ENCODE results near the gene ADAMTS3.

GRCh38 chr4:72388521-72388920, 180.5 kb downstream of the ADAMTS3 start:
- TF ChIP-seq ZFP1 (CRISPR knock-in tag; IDR thresholded peaks at IDR 0.05): no peak
- TF ChIP-seq RERE (CRISPR knock-in tag; IDR thresholded peaks at IDR 0.05; ENCODE audit: low read depth): no peak
- TF ChIP-seq CREB3 (CRISPR knock-in tag; IDR thresholded peaks at IDR 0.05): no peak
- TF ChIP-seq NFYB (CRISPR knock-in tag; IDR thresholded peaks at IDR 0.05): no peak
- no peak for TF ChIP-seq ZNF530 (CRISPR knock-in tag; IDR thresholded peaks at IDR 0.05; ENCODE audit: low read depth)
- TF ChIP-seq JUN (CRISPR knock-in tag; IDR thresholded peaks at IDR 0.05): no peak

All from HepG2 (cell line).